Measurements from ENCODE around the gene ELFN1.

- TF ChIP-seq POLR2A (IDR thresholded peaks at IDR 0.05): no peak
- no peak for TF ChIP-seq CTCF (IDR thresholded peaks at IDR 0.05)
These were observed 8.0 kb downstream of the ELFN1 start for GRCh38 chr7:1678081-1678543.

Measured in uterus (tissue), 2 donors.